ENCODE data around the gene PRKCD.

PRKCD gene

GRCh38 chr3:53224536-53224935 lies 63.5 kb downstream of the PRKCD start:
- H3K27me3 ChIP-seq (ENCODE audit: insufficient read depth, low read depth, severe bottlenecking): no peaks in the 10 kb centered on the region
- DNase-seq: no peak
- H3K9me3 ChIP-seq (ENCODE audit: severe bottlenecking): no peaks in the 10 kb centered on the region
- no peak overlapping the region for H3K27ac ChIP-seq
- H3K4me3 ChIP-seq (ENCODE audit: low read depth, low read length): no peak overlapping the region
- H3K36me3 ChIP-seq: peaks cover 66% of the 10 kb centered on the region
- TF ChIP-seq, protein P1, sequence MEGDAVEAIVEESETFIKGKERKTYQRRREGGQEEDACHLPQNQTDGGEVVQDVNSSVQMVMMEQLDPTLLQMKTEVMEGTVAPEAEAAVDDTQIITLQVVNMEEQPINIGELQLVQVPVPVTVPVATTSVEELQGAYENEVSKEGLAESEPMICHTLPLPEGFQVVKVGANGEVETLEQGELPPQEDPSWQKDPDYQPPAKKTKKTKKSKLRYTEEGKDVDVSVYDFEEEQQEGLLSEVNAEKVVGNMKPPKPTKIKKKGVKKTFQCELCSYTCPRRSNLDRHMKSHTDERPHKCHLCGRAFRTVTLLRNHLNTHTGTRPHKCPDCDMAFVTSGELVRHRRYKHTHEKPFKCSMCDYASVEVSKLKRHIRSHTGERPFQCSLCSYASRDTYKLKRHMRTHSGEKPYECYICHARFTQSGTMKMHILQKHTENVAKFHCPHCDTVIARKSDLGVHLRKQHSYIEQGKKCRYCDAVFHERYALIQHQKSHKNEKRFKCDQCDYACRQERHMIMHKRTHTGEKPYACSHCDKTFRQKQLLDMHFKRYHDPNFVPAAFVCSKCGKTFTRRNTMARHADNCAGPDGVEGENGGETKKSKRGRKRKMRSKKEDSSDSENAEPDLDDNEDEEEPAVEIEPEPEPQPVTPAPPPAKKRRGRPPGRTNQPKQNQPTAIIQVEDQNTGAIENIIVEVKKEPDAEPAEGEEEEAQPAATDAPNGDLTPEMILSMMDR (IDR thresholded peaks at IDR 0.05; ENCODE audit: low read depth, low read length): no peak

- Histone ChIP-seq H3K4me3 (ENCODE audit: low read depth, low read length) (no peak overlapping the region), H3K27me3 (ENCODE audit: insufficient read depth, low read depth, severe bottlenecking) (no peaks in the 10 kb centered on the region), H3K9me3 (ENCODE audit: severe bottlenecking) (no peaks in the 10 kb centered on the region), H3K27ac (no peak overlapping the region), H3K36me3 (peaks cover 72% of the 10 kb centered on the region)
- TF ChIP-seq, protein P1 (IDR thresholded peaks at IDR 0.05; ENCODE audit: low read depth, low read length): no peak
- DNase-seq: no peak
Measured at GRCh38 chr3:53225181-53225580, 64.2 kb downstream of the PRKCD start.

- H3K27me3 ChIP-seq (ENCODE audit: insufficient read depth, low read depth, severe bottlenecking): no peaks in the 10 kb centered on the region
- TF ChIP-seq, protein P1 (IDR thresholded peaks at IDR 0.05; ENCODE audit: low read depth, low read length): no peak
- no peak for DNase-seq
- no peak overlapping the region for H3K4me3 ChIP-seq (ENCODE audit: low read depth, low read length)
- no peak overlapping the region for H3K27ac ChIP-seq
- H3K9me3 ChIP-seq (ENCODE audit: severe bottlenecking): no peaks in the 10 kb centered on the region
- H3K36me3 ChIP-seq: peaks cover 77% of the 10 kb centered on the region
Measured at GRCh38 chr3:53225651-53226050, 64.6 kb downstream of the PRKCD start.

GRCh38 chr3:53226142-53226840 lies 65.3 kb downstream of the PRKCD start:
- peaks cover 83% of the 10 kb centered on the region for H3K36me3 ChIP-seq

GRCh38 chr3:53226841-53227407 lies 65.9 kb downstream of the PRKCD start:
- H3K36me3 ChIP-seq: peaks cover 89% of the 10 kb centered on the region
- DNase-seq: no peak
- H3K9me3 ChIP-seq (ENCODE audit: severe bottlenecking): no peaks in the 10 kb centered on the region
- TF ChIP-seq, protein P1 (IDR thresholded peaks at IDR 0.05; ENCODE audit: low read depth, low read length): no peak
- no peak overlapping the region for H3K27ac ChIP-seq
- no peaks in the 10 kb centered on the region for H3K27me3 ChIP-seq (ENCODE audit: insufficient read depth, low read depth, severe bottlenecking)
- H3K4me3 ChIP-seq (ENCODE audit: low read depth, low read length): no peak overlapping the region

More at GRCh38 chr3:53226142-53226840, 65.3 kb downstream of the PRKCD start:
- H3K9me3 ChIP-seq (ENCODE audit: severe bottlenecking): no peaks in the 10 kb centered on the region
- no peak overlapping the region for H3K27ac ChIP-seq
- H3K27me3 ChIP-seq (ENCODE audit: insufficient read depth, low read depth, severe bottlenecking): no peaks in the 10 kb centered on the region
- TF ChIP-seq, protein P1 (IDR thresholded peaks at IDR 0.05; ENCODE audit: low read depth, low read length): no peak
- no peak for DNase-seq
- no peak overlapping the region for H3K4me3 ChIP-seq (ENCODE audit: low read depth, low read length)
